C4-2B (cell line): ENCODE results near the gene SEMA3F.

ENCODE experiments used
- CTCF ChIP-seq: fragments of 450-650 bp; conservative IDR thresholded peaks from 2 replicates; pipeline ENCODE4 v1.5.1; 2017; ENCODE audit warnings: mild to moderate bottlenecking
- ZFX ChIP-seq: fragments of 450-650 bp; IDR thresholded peaks from 2 replicates; pipeline ENCODE4 v1.6.1; 2017

GRCh38 chr3:50165910-50166538 lies 10.9 kb downstream of the SEMA3F start:
- TF ChIP-seq CTCF (no peak), ZFX (no peak)
